HG03439 (cell line): Measurements from ENCODE around the gene ABCC11.
"Not testable (repeated sequence)": the region's sequence is repeated elsewhere in the genome, so short reads cannot be mapped to it uniquely, and the experiment has no call there.

Source experiments
- ATAC-seq: cut with Tn5 transposase; IDR thresholded peaks from one replicate; pipeline ENCODE4 v1.9.1; 2021; ENCODE audit warnings: mild to moderate bottlenecking, moderate library complexity; ENCODE audit not compliant: unreplicated experiment

Gene ABCC11

DNA sequence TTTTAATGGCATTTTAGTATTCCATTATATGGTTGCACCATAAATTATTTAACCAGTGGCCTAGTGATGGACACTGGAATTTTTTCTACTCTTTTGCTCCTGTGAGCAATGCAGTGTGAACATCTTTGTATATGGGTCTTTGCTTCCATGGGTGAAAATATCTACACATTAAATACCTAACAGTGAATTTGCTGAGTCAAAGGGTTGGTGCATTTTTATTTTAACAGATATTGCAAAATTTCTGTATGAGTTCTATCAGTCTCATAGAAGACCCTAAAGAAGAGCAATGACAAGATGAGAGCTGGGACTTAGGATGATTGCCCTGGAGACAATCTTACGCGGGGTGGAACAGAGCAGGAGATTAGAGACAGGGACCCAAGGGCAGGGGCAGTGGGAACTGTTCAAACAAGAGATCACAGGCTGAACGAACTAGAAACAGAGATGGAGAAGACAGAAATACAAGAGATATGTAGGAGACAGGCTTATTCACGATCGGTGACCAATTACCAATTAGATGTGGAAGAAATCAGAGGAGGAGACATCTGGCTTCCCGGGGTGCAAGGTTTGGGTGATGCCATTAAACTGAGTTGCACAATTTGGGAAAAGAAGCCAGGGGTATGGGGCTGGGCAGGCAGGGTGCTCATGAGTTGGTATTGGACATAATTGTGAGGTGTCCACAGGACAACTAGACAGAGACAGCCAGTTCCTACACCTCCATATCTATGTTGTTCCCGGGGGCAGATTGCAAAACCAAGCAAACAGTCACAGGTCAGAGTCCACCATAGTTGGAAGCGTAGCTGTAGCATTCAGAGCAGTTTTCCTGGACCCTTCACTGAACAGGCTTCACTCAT, 43.1 kb downstream of the ABCC11 start:
- ATAC-seq, result no peak

GRCh38 chr16:48201515-48202201, 45.7 kb downstream of the ABCC11 start:
- ATAC-seq, result no peak

- no peak for ATAC-seq
Measured at GRCh38 chr16:48197294-48197693, 50.0 kb downstream of the ABCC11 start.

GRCh38 chr16:48194828-48195556, 52.3 kb downstream of the ABCC11 start:
- no peak for ATAC-seq

- ATAC-seq, result no peak
Measured at GRCh38 chr16:48193846-48194245, 53.5 kb downstream of the ABCC11 start.

- peak; percentile 78 for ATAC-seq
Measured at GRCh38 chr16:48188449-48189102, 58.8 kb downstream of the ABCC11 start.

- ATAC-seq, result no peak
Measured at GRCh38 chr16:48187779-48188178, 59.6 kb downstream of the ABCC11 start.

- ATAC-seq, result no peak
Measured at GRCh38 chr16:48184681-48185080, 62.7 kb downstream of the ABCC11 start.

DNA sequence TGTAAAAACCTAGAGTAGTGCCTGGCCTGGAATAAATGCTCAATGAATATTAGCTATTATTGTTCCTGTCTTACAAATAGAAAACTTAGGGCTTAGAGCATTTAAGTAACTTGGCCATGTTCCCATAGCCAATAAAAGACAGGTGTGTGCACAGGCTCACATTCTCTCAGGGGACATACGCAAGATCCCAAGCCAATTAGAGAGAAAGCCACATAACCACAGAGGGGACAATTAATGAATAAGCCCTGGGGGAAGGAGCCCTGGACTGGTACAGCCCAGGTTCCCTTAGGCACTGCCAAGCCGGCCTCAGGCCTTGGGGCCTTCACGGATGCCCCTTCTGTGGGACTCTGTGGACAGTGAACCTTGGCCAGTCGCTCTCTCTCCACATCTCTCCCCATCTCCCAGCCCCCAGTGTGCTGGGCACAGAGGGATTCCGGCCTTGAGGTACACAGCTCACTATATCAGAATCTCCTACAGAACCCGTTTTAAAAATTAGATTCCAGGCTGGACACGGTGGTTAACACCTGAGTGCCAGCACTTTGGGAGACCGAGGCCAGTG, 64.3 kb downstream of the ABCC11 start:
- ATAC-seq, result no peak

- ATAC-seq, result not testable (repeated sequence)
Measured at GRCh38 chr16:48181746-48182520, 65.4 kb downstream of the ABCC11 start.

DNA sequence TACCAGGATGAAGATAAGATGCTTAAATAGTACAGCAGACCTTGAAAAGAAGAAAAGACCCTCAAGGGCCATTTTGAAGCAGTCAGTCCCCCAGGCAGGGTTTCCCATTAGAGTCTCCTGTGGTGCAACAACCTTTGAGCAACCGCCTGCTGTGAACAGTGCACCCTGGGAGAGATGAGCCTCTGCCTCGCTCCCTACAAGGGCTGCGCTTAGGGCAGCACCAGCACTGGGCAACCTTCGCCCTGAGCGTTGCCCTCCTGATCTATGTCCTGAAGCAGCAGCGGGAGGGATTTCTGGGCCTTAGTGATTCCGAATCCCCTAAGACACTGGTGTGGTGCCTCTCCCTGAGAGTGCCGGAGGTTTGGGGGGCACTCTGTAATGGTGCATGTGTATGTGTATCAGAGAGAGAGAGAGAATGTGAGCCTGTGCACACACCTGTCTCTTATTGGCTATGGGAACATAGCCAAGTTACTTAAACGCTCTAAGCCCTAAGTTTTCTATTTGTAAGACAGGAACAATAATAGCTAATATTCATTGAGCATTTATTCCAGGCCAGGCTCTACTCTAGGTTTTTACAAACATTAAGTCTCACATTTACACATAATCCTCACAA, 66.4 kb downstream of the ABCC11 start:
- ATAC-seq, result no peak

DNA sequence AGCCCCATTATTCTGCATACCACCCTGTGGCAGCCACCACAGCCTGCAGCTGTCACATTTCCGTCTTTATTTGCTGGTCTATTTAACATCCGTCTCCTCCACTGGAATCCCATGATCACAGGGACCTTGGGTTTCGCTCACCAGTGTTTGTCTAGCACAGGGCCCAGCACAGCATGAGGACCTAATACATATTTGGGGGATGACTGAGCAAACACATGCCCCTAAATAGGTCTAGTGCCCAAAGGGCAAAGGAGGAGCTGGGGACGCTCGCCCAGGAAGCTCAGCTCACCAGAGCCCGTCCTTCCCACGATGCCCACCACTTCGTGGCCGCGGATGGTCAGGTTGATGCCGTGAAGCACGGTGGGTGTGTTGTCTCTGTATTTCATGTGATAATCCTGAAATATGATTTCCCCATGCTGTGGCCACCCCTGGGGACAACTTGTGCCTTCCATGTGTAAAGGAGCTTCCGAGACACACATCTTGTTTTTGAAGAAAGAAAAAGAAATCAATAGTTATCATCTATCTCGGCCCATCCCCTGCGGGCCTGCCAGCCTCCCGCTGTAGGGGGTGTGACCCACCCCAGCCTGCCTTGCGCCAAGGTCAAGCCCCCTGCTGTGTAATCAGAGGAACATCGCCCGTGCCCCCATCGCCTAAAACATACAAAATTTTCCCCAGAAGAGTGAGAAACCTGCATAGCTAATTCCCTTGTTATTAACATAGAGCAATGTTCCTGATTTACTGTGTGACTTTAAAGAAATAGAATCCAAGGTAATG, 70.5 kb downstream of the ABCC11 start:
- ATAC-seq, result no peak

GRCh38 chr16:48173889-48174288, 73.5 kb downstream of the ABCC11 start:
- ATAC-seq, result no peak

DNA sequence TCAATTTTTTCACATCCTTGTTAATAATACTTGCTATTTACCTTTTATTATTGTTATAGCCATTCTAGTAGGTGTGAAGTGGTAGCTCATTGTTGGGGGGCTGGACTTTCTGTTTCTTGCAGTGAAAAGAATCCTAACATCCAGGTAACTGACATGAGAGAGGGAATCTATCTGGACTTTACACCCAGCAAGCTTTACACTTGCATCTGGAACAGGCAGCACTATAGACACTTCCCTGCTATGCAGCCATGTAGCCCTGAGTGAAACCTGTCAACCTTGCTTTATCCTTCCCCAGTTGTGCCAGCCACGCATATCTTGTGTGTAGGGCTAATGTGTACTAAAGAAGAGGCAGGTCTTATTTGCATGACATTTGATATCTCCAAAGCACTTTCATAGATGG, 74.7 kb downstream of the ABCC11 start:
- no peak for ATAC-seq

- ATAC-seq, result no peak
Measured at GRCh38 chr16:48169896-48170295, 77.4 kb downstream of the ABCC11 start.

- ATAC-seq, result no peak
Measured at GRCh38 chr16:48168075-48168474, 79.3 kb downstream of the ABCC11 start.

- not testable (repeated sequence) for ATAC-seq
Measured at GRCh38 chr16:48166617-48167016, 80.7 kb downstream of the ABCC11 start.

GRCh38 chr16:48165961-48166578, 81.3 kb downstream of the ABCC11 start:
- ATAC-seq, result no peak
